ENCODE measurements around the gene SIRT2. TPM values are rescaled to one million over a fixed set of nuclear protein-coding genes. Genes with fewer than 3 reads are reported as not detected.

SIRT2 gene
- total and polyA plus RNA-seq, 4 donors = 277 to 771 (median 495) TPM

GRCh38 chr19:38933544-38933943 is 34.1 kb upstream of the SIRT2 start:
- H3K36me3 ChIP-seq (ENCODE audit: control insufficient read depth, insufficient read depth, low read length) = peaks cover 24% of the 10 kb centered on the region
- no peaks in the 10 kb centered on the region for H3K27me3 ChIP-seq (ENCODE audit: control insufficient read depth, insufficient read depth, low read length)
- DNase-seq (ENCODE audit: low read depth in 4 of 6, low spot score in 6 of 6) = no peak
- no peaks in the 10 kb centered on the region for H3K9me3 ChIP-seq (ENCODE audit: control insufficient read depth, insufficient read depth, low read length)
- WGBS (ENCODE audit: insufficient coverage) = 76% methylated on average over 4 of the region's 4 CpGs
- no peak overlapping the region for H3K27ac ChIP-seq (ENCODE audit: low read depth, low read length)
- peaks cover 19% of the 10 kb centered on the region for H3K4me1 ChIP-seq (ENCODE audit: control insufficient read depth, insufficient read depth, low read length)
- H3K4me3 ChIP-seq (ENCODE audit: low read depth, low read length) = no peak overlapping the region

GRCh38 chr19:38932425-38933179 is 33.2 kb upstream of the SIRT2 start:
- Histone ChIP-seq H3K9me3 (ENCODE audit: control insufficient read depth, insufficient read depth, low read length) (no peaks in the 10 kb centered on the region), H3K4me3 (ENCODE audit: low read depth, low read length) (no peak overlapping the region), H3K27ac (ENCODE audit: low read depth, low read length) (no peak overlapping the region), H3K36me3 (ENCODE audit: control insufficient read depth, insufficient read depth, low read length) (peaks cover 28% of the 10 kb centered on the region), H3K27me3 (ENCODE audit: control insufficient read depth, insufficient read depth, low read length) (no peaks in the 10 kb centered on the region), H3K4me1 (ENCODE audit: control insufficient read depth, insufficient read depth, low read length) (peaks cover 19% of the 10 kb centered on the region)
- peak in 1 of 6 donors; percentile 28 for DNase-seq (ENCODE audit: low read depth in 4 of 6, low spot score in 6 of 6)
- WGBS (ENCODE audit: insufficient coverage) = 90% methylated on average over 28 of the region's 29 CpGs

- Histone ChIP-seq H3K27me3 (ENCODE audit: control insufficient read depth, insufficient read depth, low read length) (no peaks in the 10 kb centered on the region), H3K36me3 (ENCODE audit: control insufficient read depth, insufficient read depth, low read length) (peaks cover 32% of the 10 kb centered on the region), H3K4me1 (ENCODE audit: control insufficient read depth, insufficient read depth, low read length) (peaks cover 19% of the 10 kb centered on the region), H3K9me3 (ENCODE audit: control insufficient read depth, insufficient read depth, low read length) (no peaks in the 10 kb centered on the region), H3K4me3 (ENCODE audit: low read depth, low read length) (peak overlapping the region; percentile 82), H3K27ac (ENCODE audit: low read depth, low read length) (no peak overlapping the region)
- whole genome bisulfite sequencing (ENCODE audit: insufficient coverage) = 83% methylated on average over 1 of the region's 8 CpGs
- no peak for DNase-seq (ENCODE audit: low read depth in 4 of 6, low spot score in 6 of 6)
Measured at GRCh38 chr19:38931521-38931793, 32.0 kb upstream of the SIRT2 start.

GRCh38 chr19:38930776-38931520 is 31.5 kb upstream of the SIRT2 start, which contains the start of gene MRPS12:
Gene MRPS12 (plus strand): TSS chr19:38930944. CDS start chr19:38931295, 351 bp downstream.
- Histone ChIP-seq H3K27ac (ENCODE audit: low read depth, low read length) (peak within 1 kb of the TSS; percentile 98), H3K9me3 (ENCODE audit: control insufficient read depth, insufficient read depth, low read length) (no peaks in the 10 kb centered on the region), H3K36me3 (ENCODE audit: control insufficient read depth, insufficient read depth, low read length) (peaks cover 36% of the 10 kb centered on the region), H3K4me3 (ENCODE audit: low read depth, low read length) (peak within 1 kb of the TSS; percentile 82), H3K4me1 (ENCODE audit: control insufficient read depth, insufficient read depth, low read length) (peaks cover 19% of the 10 kb centered on the region), H3K27me3 (ENCODE audit: control insufficient read depth, insufficient read depth, low read length) (no peaks in the 10 kb centered on the region)
- WGBS (ENCODE audit: insufficient coverage) = under 1% methylated on average over 28 of the region's 40 CpGs
- DNase-seq (ENCODE audit: low read depth in 4 of 6, low spot score in 6 of 6) = peak; percentile 97 to 100 (median 98)

GRCh38 chr19:38929929-38930775 is 30.7 kb upstream of the SIRT2 start, which contains the start of gene SARS2:
Gene SARS2 (minus strand): TSS chr19:38930763. CDS start chr19:38930736, 27 bp downstream.
- Histone ChIP-seq H3K9me3 (ENCODE audit: control insufficient read depth, insufficient read depth, low read length) (no peaks in the 10 kb centered on the region), H3K27me3 (ENCODE audit: control insufficient read depth, insufficient read depth, low read length) (no peaks in the 10 kb centered on the region), H3K4me3 (ENCODE audit: low read depth, low read length) (peak within 1 kb of the TSS; percentile 82), H3K4me1 (ENCODE audit: control insufficient read depth, insufficient read depth, low read length) (peaks cover 19% of the 10 kb centered on the region), H3K36me3 (ENCODE audit: control insufficient read depth, insufficient read depth, low read length) (peaks cover 44% of the 10 kb centered on the region), H3K27ac (ENCODE audit: low read depth, low read length) (peak within 1 kb of the TSS; percentile 98)
- DNase-seq (ENCODE audit: low read depth in 4 of 6, low spot score in 6 of 6) = peak in 4 of 6 donors; percentile 88 to 98 (median 93)
- WGBS (ENCODE audit: insufficient coverage) = 2% methylated on average over 47 of the region's 49 CpGs

GRCh38 chr19:38928391-38929001 is 29.1 kb upstream of the SIRT2 start:
- no peak overlapping the region for H3K4me3 ChIP-seq (ENCODE audit: low read depth, low read length)
- H3K9me3 ChIP-seq (ENCODE audit: control insufficient read depth, insufficient read depth, low read length) = no peaks in the 10 kb centered on the region
- H3K4me1 ChIP-seq (ENCODE audit: control insufficient read depth, insufficient read depth, low read length) = peaks cover 19% of the 10 kb centered on the region
- H3K36me3 ChIP-seq (ENCODE audit: control insufficient read depth, insufficient read depth, low read length) = peaks cover 51% of the 10 kb centered on the region
- H3K27me3 ChIP-seq (ENCODE audit: control insufficient read depth, insufficient read depth, low read length) = no peaks in the 10 kb centered on the region
- no peak for DNase-seq (ENCODE audit: low read depth in 4 of 6, low spot score in 6 of 6)
- no peak overlapping the region for H3K27ac ChIP-seq (ENCODE audit: low read depth, low read length)
- 82% methylated on average over 2 of the region's 4 CpGs for WGBS (ENCODE audit: insufficient coverage)

- H3K4me3 ChIP-seq (ENCODE audit: low read depth, low read length) = no peak overlapping the region
- no peak for DNase-seq (ENCODE audit: low read depth in 4 of 6, low spot score in 6 of 6)
- H3K36me3 ChIP-seq (ENCODE audit: control insufficient read depth, insufficient read depth, low read length) = peaks cover 69% of the 10 kb centered on the region
- no peaks in the 10 kb centered on the region for H3K9me3 ChIP-seq (ENCODE audit: control insufficient read depth, insufficient read depth, low read length)
- 95% methylated on average over 7 of the region's 7 CpGs for WGBS (ENCODE audit: insufficient coverage)
- no peaks in the 10 kb centered on the region for H3K27me3 ChIP-seq (ENCODE audit: control insufficient read depth, insufficient read depth, low read length)
- no peak overlapping the region for H3K27ac ChIP-seq (ENCODE audit: low read depth, low read length)
- peaks cover 5% of the 10 kb centered on the region for H3K4me1 ChIP-seq (ENCODE audit: control insufficient read depth, insufficient read depth, low read length)
Measured at GRCh38 chr19:38924388-38924787, 25.0 kb upstream of the SIRT2 start.

GRCh38 chr19:38922482-38922881 is 23.1 kb upstream of the SIRT2 start:
- H3K27ac ChIP-seq (ENCODE audit: low read depth, low read length) = no peak overlapping the region
- peaks cover 77% of the 10 kb centered on the region for H3K36me3 ChIP-seq (ENCODE audit: control insufficient read depth, insufficient read depth, low read length)
- no peak for DNase-seq (ENCODE audit: low read depth in 4 of 6, low spot score in 6 of 6)
- H3K9me3 ChIP-seq (ENCODE audit: control insufficient read depth, insufficient read depth, low read length) = no peaks in the 10 kb centered on the region
- H3K4me3 ChIP-seq (ENCODE audit: low read depth, low read length) = no peak overlapping the region
- peaks cover 5% of the 10 kb centered on the region for H3K4me1 ChIP-seq (ENCODE audit: control insufficient read depth, insufficient read depth, low read length)
- H3K27me3 ChIP-seq (ENCODE audit: control insufficient read depth, insufficient read depth, low read length) = no peaks in the 10 kb centered on the region
- WGBS (ENCODE audit: insufficient coverage) = 89% methylated on average over 3 of the region's 5 CpGs

Data from spinal cord (tissue), 10 donors.